Loucy (cell line): ENCODE data around the gene FLT1.

Experiments used
- H2AFZ ChIP-seq: fragments of 200-600 bp; sonication (generic); 2 replicates; pipeline ENCODE4 v1.6.0; 2016; ENCODE audit warnings: antibody characterized with exemption, mild to moderate bottlenecking, low read length, moderate library complexity
- H3F3A ChIP-seq: fragments of 200-600 bp; 2 replicates; pipeline ENCODE4 v1.6.0; 2016; ENCODE audit warnings: antibody characterized with exemption, low read depth, mild to moderate bottlenecking
- H3K27me3 ChIP-seq: fragments of 200-600 bp; sonication (generic); 2 replicates; pipeline ENCODE4 v1.6.1; 2014; ENCODE audit warnings: low read length, mild to moderate bottlenecking; ENCODE audit not compliant: insufficient read depth, poor library complexity, severe bottlenecking
- H3K36me3 ChIP-seq: fragments of 200-600 bp; sonication (generic); 2 replicates; pipeline ENCODE4 v1.6.1; 2016; ENCODE audit warnings: low read length; ENCODE audit not compliant: insufficient read depth
- H3K4me1 ChIP-seq: fragments of 200-600 bp; sonication (generic); 2 replicates; pipeline ENCODE4 v1.5.1; 2014; ENCODE audit warnings: low read length, mild to moderate bottlenecking; ENCODE audit not compliant: insufficient read depth, poor library complexity, severe bottlenecking
- H3K4me2 ChIP-seq: fragments of 200-600 bp; sonication (generic); 2 replicates; pipeline ENCODE4 v1.6.0; 2014; ENCODE audit warnings: antibody characterized with exemption, low read length, low read depth, mild to moderate bottlenecking; ENCODE audit not compliant: poor library complexity, severe bottlenecking
- H3K4me3 ChIP-seq: fragments of 200-600 bp; sonication (generic); 2 replicates; pipeline ENCODE4 v1.5.1; 2014; ENCODE audit warnings: low read length, mild to moderate bottlenecking, mixed read lengths; ENCODE audit not compliant: poor library complexity, severe bottlenecking
- H3K79me2 ChIP-seq: fragments of 200-600 bp; sonication (generic); 2 replicates; pipeline ENCODE4 v1.6.1; 2014; ENCODE audit warnings: low read length; ENCODE audit not compliant: insufficient read depth
- H3K9ac ChIP-seq: fragments of 200-600 bp; sonication (generic); 2 replicates; pipeline ENCODE4 v1.6.0; 2014; ENCODE audit warnings: mild to moderate bottlenecking, low read depth, low read length, moderate library complexity; ENCODE audit not compliant: poor library complexity, severe bottlenecking
- H3K9me2 ChIP-seq: fragments of 200-600 bp; sonication (generic); replicated peaks from 2 replicates; pipeline ENCODE4 v1.6.1; 2016; ENCODE audit warnings: low read depth, low read length, mixed read lengths
- H3K9me3 ChIP-seq: fragments of 200-600 bp; sonication (generic); 2 replicates; pipeline ENCODE4 v1.6.1; 2014; ENCODE audit warnings: mild to moderate bottlenecking, antibody characterized with exemption, low read length, low read depth; ENCODE audit not compliant: insufficient read depth
- H4K20me1 ChIP-seq: fragments of 200-600 bp; sonication (generic); 2 replicates; pipeline ENCODE4 v1.6.0; 2014; ENCODE audit warnings: antibody characterized with exemption, low read length, mild to moderate bottlenecking; ENCODE audit not compliant: insufficient read depth, poor library complexity, severe bottlenecking
- CTCF ChIP-seq: fragments of 200-600 bp; sonication (generic); conservative IDR thresholded peaks from 2 replicates; pipeline ENCODE4 v1.5.1; 2014; ENCODE audit warnings: mild to moderate bottlenecking, antibody characterized with exemption, low read length
- EZH2phosphoT487 ChIP-seq: fragments of 200-600 bp; IDR thresholded peaks from 2 replicates; pipeline ENCODE4 v1.6.1; 2018; ENCODE audit warnings: antibody characterized with exemption, mild to moderate bottlenecking, moderate library complexity, borderline replicate concordance

Gene FLT1

DNA sequence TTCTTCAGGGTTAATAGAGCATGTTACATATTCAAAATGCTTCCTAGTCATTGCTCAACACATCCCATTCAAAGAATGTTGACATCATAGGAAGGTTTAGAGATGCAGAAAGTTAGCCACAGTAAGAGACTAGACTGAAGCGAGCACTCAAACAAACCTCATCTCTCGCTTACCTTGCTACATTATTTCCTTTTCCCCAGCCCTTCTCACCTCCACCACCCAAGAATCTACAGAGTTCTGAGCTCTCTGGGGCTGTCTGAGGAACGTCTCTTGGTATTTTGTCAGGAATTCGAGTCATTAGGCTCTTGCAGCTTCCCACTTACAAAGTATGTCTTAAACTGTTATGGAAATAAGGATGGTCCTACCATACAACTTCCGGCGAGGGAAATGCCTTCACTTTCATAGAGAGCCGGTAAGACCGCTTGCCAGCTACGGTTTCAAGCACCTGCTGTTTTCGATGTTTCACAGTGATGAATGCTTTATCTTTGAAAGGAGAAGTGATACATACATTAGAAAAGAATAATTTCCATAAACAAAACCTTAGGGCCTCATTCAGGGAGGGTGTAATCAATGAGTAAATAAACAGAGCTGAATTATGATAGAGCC is 65.1 kb downstream of the FLT1 start:
- no peak overlapping the region for H3K4me3 ChIP-seq
- peaks cover 99% of the 10 kb centered on the region for H3K36me3 ChIP-seq
- no peak overlapping the region for H2AFZ ChIP-seq
- H4K20me1 ChIP-seq = no peaks in the 10 kb centered on the region
- H3K9ac ChIP-seq = no peak overlapping the region
- H3K9me2 ChIP-seq = no peaks in the 10 kb centered on the region
- H3F3A ChIP-seq = no peaks in the 10 kb centered on the region
- no peak for TF ChIP-seq CTCF
- TF ChIP-seq EZH2phosphoT487 = no peak
- no peak overlapping the region for H3K4me2 ChIP-seq
- H3K79me2 ChIP-seq = no peaks in the 10 kb centered on the region
- no peaks in the 10 kb centered on the region for H3K4me1 ChIP-seq
- H3K27me3 ChIP-seq = no peaks in the 10 kb centered on the region
- H3K9me3 ChIP-seq = no peaks in the 10 kb centered on the region

DNA sequence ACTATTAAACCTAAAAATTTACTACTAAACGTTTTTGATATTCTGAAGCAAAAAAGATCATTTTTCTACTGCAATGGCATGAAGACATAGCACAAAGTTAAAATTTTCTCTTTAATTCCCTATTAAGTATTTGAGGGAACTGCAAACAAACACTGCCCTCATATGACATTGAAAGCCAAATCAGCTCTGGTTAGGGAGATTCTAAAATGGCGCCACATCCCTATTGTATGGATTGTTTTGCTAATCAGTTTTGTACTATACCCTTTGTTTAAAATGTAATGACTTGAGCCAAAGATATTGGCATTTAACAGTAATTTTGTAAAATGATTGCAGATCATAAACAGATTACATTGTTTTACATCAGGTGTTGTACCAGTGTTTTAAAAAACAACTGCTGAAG is 65.8 kb downstream of the FLT1 start:
- Histone ChIP-seq H3K9me2 (no peaks in the 10 kb centered on the region), H3K4me3 (no peak overlapping the region), H3K27me3 (no peaks in the 10 kb centered on the region), H3F3A (no peaks in the 10 kb centered on the region), H3K9ac (no peak overlapping the region), H2AFZ (no peak overlapping the region), H4K20me1 (no peaks in the 10 kb centered on the region), H3K4me2 (no peak overlapping the region), H3K4me1 (peaks cover 6% of the 10 kb centered on the region), H3K79me2 (no peaks in the 10 kb centered on the region), H3K36me3 (peaks cover 97% of the 10 kb centered on the region), H3K9me3 (no peaks in the 10 kb centered on the region)
- TF ChIP-seq CTCF (no peak), EZH2phosphoT487 (no peak)

DNA sequence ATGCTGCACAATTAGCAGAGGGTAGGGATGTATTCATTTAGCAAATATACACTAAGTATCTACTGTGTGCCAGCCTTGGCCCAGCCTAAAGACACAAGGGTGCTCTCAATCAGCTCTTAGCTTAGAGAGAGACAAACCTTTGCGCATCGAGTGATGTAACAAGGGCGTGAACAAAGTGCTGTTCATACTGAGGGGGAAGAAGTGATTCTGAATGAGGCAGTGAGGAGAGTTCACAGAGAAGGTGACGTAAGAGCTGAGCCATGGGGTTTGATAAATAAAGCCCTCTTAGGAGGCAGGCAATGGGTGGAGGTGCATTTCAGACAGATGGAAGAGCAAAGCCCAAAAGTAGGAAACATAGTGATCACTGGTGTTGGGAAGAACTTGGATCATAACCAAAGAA is 68.5 kb downstream of the FLT1 start:
- no peak overlapping the region for H2AFZ ChIP-seq
- no peaks in the 10 kb centered on the region for H3F3A ChIP-seq
- no peak overlapping the region for H3K9ac ChIP-seq
- no peak overlapping the region for H3K4me2 ChIP-seq
- H3K9me2 ChIP-seq = no peaks in the 10 kb centered on the region
- peaks cover 14% of the 10 kb centered on the region for H3K79me2 ChIP-seq
- no peaks in the 10 kb centered on the region for H3K27me3 ChIP-seq
- no peaks in the 10 kb centered on the region for H3K9me3 ChIP-seq
- H3K4me3 ChIP-seq = no peak overlapping the region
- peaks cover 31% of the 10 kb centered on the region for H3K4me1 ChIP-seq
- TF ChIP-seq CTCF = no peak
- TF ChIP-seq EZH2phosphoT487 = no peak
- H3K36me3 ChIP-seq = peaks cover 83% of the 10 kb centered on the region
- no peaks in the 10 kb centered on the region for H4K20me1 ChIP-seq
